HG03521 (cell line): ENCODE data around the gene WNK1.
"Not testable (repeated sequence)": the region's sequence is repeated elsewhere in the genome, so short reads cannot be mapped to it uniquely, and the experiment has no call there.

Experiments
- ATAC-seq: cut with Tn5 transposase; IDR thresholded peaks from one replicate; pipeline ENCODE4 v1.9.1; 2021; ENCODE audit warnings: mild to moderate bottlenecking, moderate library complexity; ENCODE audit not compliant: unreplicated experiment

WNK1 gene

DNA sequence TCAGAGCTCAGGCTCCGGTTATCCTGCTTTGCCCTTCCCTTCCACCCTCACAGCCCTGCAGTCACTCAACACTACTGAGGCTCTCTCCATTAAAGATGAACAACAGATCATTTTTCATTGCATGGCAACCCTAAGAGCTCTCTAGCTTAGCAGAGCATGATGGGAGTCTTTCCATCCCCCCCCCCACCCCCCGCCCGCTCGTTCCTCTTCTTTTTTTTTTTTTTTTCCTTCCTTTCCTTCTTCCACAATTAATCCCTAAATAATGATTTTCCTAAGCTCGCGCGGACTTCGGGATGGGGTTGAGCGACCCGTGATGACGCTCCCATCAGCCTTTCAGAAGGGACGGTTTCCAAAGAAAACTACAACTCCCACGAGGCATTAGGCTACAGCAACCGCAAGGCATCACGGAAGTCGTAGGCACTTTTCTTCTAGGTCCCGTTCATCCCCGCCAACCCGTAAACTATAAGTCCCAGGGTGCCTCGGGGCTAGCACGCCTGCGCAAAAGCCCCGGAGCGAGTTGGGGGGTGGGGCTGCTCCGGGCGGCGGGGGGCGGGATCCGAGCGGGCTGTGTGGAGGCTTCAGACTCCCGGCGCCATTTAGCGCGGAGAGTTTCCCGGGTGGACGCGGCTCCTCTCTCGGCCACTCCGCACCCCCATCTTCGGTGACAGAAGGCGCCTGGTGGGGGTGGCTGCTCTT lies at the start of gene WNK1:
WNK1 (plus strand) TSS at position 581 of the 696 bp plus-strand sequence. CDS start 987 bp downstream, outside the sequence.
- ATAC-seq: peak; percentile 54

DNA sequence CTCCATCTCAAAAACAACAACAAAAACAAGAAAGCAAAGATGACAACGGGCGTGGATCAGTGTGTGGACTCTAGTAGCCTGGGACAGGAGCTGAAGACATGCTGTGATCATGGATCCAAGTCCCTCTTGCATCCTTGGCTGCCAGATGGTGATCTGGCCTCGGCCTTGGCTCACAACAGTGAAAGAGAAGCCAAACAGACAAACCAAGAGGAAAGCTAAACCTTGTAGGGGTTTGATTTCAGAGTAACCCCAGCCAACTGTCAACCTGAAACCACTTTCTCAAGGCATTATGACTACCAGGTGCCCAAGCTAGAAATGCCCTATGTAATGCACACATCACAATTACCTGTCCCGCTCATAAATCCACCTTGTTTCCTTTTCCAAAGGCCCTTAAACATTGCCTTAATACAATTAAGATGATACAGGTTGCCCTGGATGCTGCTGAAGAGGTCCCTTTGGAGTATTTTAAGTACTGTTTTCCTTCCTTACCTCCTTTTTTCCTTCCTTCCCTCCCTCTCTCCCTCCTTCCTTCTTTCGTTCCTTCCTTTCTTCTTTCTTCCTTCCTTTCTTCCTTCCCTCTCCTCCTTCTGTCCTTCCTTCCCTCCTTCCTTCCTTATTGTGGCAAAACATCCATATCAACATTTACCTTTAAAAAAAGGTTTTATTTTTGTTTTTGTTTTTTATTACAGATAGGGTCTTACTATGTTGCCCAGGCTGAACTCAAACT lies 47.7 kb upstream of the WNK1 start:
- no peak for ATAC-seq

DNA sequence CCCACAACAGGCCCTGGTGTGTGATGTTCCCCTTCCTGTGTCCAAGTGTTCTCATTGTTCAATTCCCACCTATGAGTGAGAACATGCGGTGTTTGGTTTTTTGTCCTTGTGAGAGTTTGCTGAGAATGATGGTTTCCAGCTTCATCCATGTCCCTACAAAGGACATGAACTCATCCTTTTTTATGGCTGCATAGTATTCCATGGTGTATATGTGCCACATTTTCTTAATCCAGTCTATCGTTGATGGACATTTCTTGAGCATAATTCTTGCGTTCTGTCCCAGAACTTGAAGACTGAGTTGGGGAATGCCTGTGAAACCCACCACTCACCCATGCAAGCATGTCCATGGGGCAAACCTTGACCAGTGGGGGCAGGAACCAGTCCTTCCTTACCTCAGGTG lies 44.3 kb upstream of the WNK1 start:
- not testable (repeated sequence) for ATAC-seq

DNA sequence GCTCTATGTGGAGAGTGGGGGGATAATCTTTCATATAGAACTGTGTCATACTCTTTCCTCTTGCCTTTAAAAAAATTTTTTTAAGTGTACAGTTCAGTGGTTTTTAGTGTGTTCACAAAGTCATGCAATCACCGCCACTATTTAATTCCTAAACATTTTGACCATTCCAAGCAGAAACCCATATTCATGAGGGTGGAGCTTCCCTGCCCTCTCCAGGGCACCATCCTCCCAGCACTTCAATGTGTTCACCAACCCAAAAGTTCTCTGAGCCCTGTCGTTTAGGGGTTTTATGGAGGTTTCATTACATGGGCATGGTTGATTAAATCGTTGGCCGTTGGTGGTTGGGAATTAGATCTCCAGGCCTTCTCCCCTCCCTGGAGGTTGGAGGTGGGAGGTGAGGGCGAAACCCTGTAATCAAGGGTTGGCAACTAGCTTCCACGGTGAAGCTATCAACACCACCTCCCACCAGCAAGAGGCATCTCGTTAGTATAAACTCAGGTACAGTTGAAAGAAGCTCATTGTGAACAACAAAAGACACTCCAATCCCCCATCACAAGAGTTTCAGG lies 42.8 kb upstream of the WNK1 start:
- ATAC-seq: no peak

DNA sequence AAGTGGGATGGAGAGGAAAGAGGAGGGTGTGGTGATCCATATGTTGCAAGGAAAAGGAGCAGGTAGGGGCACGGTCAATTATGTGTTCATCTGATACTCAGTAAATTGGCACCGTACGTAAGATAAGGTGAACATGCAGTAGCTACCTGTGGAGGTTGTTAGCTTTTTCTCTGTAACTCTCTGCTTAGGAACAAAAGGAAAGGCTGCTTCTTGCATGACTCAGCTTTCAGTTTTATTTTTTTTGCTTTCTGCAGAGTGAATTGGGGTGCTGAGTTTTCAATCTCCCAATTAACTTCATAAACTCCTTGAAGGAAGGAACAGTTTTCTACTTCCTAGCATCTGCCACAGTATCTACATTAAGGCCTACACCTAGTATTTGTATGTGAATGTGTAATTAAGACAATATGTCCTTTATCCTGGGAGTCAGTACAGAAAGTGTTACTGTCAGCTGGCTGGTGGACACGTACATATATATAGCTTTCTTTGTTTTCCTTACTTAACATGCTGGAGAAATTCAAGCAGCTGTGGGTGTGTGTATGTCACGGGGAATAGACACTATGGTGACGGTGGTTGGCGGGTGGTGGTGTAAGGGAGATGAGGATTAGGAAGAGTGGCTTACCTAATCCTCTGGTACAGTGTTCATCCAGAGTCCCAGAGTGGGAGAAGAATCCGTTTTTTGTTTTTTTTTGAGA lies 40.1 kb upstream of the WNK1 start:
- ATAC-seq: no peak

DNA sequence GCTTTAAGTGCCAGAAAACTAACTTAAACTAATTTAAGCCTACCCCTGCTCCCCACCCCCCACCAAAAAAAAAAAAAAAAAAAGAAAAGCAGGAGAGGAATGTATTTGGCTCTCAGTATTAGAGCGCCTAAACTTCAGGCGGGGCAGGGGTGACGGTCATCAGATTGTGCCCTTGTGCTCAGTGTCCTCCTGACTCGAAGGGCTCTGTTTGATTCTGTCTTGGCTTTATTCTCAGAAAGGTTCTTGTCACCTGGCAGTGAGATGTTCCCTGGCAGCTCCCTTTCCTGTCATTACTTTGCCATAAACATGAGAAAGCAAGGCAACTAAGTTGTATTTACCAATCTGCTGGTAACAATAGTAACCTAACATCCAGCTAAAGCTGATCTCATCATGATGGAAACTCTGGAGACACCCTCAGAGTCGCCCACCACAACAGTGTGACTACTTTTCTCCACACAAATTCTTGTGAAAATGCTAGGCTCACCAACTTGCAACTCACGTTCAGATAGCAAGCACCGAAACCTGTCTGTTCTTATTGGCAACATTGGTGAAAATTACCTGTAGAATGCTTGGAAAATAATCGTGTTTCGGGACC lies 39.0 kb upstream of the WNK1 start:
- ATAC-seq: no peak

DNA sequence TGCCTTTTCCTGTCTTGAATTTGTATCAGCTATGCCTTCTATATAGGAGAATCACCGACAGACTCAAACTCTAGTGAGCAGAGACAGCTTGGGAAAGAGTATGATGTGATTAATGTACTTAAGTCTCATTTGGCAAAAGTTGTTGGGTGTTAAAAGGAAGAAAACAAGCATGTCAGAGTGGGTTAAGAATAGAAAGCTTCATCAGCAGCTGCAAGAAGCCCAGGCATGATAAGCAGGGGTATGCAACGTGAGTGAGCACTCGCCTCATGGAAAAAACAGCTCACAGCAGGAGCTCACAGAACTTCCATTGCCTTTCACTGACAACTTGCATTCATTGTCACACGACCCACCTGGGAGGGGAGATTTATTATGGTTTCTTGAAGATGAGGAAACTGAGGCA lies 35.9 kb upstream of the WNK1 start:
- no peak for ATAC-seq

DNA sequence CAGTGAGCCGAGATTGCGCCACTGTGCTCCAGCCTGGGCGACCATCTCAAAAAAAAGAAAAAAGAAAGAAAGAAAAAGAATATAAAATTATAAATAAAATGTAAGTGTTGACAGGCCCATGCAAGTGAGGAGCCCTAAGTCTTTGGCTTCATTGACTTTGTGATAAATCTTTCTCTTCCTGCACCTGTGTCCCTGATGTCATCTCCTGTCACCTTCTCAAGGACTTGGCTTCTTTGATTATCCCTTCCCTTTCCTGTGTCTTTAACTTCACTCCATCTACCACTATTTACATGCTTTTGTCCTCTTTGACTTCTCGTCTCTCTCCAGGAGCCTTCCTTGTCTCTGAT lies 33.6 kb upstream of the WNK1 start:
- ATAC-seq: no peak

DNA sequence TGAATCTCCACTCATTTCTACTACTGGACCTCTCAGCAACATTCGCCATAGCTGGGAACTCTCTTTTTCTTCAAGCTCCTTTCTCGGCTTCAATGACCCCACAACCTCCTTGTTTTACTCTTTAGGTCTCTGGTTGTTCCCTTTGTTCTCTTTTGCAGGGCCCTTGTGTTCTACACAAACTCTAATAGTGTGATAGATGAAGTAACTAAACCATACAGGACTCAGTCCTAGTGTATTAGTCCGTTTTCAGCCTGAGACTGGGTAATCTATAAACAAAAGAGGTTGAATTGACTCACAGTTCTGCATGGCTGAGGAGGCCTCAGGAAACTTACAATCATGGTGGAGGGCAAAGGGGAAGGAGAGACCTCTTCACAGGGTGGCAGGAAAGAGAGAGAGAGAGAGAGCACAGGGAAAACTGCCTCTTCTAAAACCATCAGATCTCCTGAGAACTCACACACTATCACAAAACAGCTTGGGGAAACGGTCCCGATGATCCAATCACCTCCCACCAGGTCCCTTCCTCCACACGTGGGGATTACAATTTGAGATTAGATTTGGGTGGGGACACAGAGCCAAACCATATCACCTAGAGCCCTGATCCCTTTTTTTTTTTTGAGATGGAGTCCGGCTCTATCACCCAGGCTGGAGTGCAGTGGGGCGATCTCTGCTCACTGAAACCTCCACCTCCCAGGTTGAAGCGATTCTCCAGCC lies 32.0 kb upstream of the WNK1 start:
- no peak for ATAC-seq

DNA sequence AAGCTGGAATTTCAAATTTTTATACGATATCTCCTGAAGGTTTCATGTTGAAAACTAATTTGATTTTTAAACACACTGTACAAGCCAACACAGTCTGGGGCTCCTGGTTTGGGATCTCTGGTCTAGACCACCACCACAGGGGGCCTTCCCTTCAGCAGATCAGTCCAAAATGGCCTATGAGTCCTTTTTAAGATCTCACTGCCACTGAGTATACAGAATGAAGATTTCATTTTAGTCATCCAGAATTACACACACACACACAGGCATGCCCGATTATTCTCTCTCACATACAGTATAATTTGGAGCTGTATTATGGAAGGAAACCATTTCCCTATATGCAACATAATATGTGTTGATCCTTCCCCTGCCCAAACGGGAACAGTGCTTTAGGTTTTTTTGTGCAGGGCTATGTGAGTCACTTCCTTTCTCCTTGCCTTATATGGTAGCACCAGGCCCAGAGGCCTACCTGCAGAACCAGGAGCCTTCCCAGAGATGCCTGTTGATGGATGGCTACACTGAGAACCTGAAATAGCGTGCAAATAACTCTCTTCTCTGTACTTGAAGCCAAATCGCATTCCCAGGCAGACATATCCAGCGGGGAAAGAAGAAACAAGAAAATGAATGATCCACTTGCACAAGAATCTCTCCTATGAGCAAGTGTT lies 28.1 kb upstream of the WNK1 start:
- no peak for ATAC-seq

DNA sequence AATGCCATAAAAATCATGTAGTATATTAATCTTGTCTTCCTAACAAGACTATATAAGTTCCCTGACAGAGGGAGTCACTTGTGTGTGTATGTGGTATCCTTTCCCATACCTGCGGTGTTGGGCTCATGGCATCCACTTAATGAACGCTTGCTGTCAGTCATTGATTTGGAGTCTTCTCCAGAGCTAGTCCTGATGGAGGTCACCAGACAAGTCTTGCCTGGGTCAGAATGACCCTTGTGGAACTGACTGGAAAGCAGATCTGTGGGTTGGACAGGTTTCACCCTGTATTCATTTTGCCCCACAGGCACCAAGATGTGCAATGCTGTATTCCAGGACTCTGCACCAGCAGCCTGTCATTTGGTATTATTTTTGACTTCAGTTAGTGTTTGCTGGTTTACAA lies 27.3 kb upstream of the WNK1 start:
- ATAC-seq: no peak

DNA sequence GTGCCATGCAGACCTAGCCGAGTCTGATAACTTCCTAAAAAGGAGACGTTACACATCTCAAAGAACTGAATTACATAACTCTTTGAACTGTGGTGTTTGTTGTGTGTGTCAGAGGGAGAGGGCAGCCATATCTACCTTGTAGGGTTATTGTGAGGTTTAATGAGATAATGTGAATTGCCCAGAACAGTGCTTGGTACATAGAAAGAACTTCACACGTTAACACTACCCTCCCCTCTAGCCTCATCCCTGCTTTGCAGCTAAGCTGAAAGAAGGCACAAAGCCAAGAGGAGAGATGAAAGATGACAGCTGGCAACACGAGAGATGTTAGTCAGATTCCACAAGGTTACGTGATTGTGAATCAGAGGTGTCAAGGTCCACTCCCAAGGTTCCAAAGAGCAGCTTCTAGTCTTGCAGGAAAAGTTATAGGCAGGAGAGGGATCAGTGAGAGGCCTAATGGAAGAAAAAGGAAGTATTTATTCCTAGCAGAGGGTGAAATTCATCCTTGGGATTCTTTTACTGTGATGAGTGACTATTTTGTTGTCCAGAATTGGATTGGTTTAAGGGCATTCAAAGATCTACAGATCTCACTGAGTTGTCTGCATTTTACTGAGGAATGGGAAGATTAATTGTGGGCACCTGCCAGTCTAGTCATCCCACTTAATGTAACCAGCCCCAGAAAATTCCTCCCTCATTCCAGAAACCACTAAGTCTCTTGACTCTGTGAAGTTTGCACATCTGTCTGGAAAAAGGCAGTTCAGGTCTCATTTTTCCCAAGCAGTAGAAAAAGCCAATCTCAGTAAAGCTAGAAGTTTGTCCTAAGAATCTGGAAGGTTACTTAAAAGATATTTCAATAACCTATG lies 25.9 kb upstream of the WNK1 start:
- no peak for ATAC-seq

DNA sequence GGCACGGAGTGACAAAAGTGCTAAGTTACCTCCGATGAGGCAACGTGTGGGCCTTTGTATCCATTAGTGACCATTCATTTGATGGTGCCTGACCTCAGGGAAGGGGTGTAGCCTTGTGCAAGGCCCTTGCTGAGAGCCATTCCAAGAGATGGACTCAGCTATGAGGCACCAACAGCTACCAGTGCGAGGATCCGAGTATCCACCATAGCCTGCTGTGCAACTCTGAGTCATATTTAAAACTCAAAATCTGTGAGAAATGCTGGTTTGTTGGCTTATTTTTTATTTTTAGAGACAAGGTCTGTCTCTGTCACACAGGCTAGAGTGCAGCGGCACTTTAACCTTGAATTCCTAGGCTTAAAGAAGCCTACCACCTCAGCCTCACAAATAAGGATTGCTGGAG lies 25.1 kb upstream of the WNK1 start:
- ATAC-seq: no peak

DNA sequence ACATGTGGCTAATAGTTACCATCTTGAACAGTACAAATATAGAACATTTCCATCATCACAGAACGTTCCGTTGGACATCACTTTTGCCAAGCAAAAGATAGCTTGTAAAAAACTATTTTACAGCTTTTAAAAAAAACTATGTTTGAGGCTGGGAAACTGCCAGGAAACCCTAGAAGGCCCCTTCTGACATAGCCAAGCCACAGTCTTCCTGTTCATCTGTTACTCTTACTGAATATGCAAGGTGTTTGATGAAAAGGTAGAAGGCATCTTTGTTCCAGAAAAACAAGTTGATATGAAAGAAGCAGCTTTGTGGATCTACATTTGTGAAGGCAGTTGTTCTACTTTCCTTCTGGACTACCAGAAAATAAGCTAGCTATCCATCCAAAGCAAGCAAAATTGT lies 23.6 kb upstream of the WNK1 start:
- no peak for ATAC-seq

DNA sequence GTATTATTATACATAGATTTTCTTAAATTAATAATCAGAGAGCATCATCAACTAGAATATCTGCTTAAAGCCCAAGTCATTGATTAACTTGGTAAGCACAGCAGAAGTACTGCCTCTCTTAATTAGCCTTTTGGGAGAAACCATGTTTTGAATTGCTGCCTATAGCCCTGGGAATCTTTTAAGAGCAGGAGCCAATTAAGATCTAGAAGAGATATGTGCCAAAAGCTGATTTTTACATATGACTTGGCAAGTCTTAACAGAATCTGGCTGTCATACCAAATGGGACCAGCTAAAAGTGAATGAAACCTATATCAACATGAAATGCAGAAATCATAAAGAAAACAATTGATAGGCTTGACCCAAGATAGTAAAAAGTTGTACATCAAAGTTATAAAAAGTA lies 23.2 kb upstream of the WNK1 start:
- no peak for ATAC-seq

DNA sequence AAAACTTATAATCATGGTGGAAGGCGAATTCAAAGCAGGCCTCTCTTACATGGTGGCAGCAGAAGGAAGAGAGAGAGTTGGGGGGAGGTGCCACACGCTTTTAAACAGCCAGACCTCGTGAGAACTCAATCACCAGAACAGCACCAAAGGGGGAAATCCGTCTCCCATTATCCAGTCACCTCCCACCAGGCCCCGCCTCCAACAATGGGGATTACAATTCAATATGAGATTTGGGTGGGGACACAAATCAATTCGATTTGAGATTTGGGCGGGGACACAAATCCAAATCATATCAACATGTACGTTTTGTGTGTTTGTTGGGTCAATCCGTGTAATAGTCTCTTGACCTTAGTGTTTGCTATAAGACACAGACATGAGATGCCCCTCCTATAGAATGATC lies 21.8 kb upstream of the WNK1 start:
- no peak for ATAC-seq

DNA sequence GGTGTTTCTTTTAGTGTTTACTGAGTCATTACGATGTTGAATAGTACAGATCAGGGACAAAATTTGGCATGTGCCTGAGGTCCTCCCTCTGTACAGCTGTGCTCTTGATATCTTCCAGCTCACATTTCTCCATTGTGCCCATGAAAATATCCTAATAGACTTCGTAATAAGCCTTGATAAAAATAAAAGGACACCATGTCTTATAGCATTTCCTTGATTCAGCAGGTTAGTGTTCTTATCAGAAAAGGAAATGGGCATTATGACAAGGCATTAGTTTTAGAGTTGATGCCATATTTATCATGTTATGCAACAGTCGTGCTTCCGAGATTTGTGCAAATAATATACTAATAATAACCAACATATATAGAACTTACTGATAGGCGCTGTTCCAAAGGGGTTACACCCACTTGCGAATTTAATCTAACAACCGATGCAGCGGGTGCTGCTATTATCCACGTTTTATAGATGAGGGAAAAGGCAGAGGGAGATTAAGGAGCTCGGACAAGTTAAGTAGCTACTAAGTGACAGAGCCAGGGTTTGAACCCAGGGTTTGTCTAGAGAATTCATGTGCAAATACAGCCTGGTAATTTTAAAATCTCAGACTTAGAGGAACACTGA lies 15.1 kb upstream of the WNK1 start:
- ATAC-seq: no peak

DNA sequence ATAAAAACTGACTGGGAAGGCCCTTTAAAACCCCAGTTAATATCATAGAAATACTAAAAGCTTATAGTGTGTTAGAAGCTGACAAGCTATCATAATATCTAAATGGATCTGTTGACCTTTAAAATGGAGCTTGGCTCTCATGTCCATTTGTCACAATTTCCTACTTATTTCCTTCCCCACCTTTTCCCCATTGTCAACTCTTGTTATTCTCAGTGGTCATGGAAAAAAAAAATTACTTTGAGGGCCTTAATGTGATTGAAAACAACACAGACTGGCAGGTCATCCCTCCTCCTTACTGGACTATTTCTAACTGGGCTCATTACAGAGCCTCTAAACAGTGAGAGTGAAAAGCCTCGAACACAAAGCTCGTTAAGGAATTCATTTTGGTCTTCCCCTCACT lies 13.7 kb upstream of the WNK1 start:
- no peak for ATAC-seq

DNA sequence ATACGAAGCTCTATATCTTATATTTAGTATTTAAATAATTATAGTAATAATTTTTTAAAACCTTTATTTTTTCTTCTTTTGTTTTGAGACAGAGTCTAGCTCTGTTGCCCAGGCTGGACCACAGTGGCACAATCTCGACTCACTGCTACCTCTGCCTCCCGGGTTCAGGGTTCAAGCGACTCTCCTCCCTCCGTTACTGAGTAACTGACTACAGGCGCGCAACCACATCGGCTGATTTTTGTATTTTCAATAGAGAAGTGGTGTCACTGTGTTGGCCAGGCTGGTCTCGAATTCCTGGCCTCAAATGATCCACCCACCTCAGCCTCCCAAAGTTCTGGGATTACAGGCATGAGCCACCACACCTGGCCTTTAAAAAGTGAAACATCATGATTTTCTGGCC lies 13.0 kb upstream of the WNK1 start:
- ATAC-seq: no peak
